K562 (cell line): Measurements from ENCODE around the gene ALB. TPM values are rescaled to one million over a fixed set of nuclear protein-coding genes. Genes with fewer than 3 reads are reported as not detected.

Experiments used
- ATAC-seq: fragments of 200-7000 bp; cut with Tn5 transposase; 3 replicates; pipeline ENCODE4 v1.9.1; 2020; ENCODE audit warnings: moderate library complexity
- BruUV-seq: library from RNA; stranded (reverse); fragments of 400-500 nt; replicated peaks from 2 replicates; lab custom pipeline; 2021; lab: Mats Ljungman, UMichigan
- CTCF ChIA-PET: fragments of 300-600 bp; formaldehyde crosslinking; extraction: SDS; loops from one replicate; lab custom pipeline; 2021; ENCODE audit warnings: low intra/inter-chr PET ratio; lab: Yijun Ruan, JAX
- POLR2A ChIA-PET: fragments of 300-600, 350-650 bp; sonication (Branson Sonifier 250); formaldehyde crosslinking; extraction: SDS; loops from one replicate; lab custom pipeline; 2021; ENCODE audit warnings: antibody characterized with exemption, inconsistent platforms; lab: Yijun Ruan, JAX
- DNase-seq, 4 experiments: peaks; one replicate each; pipeline versions ENCODE4 v3.0.0 to v3.0.0-alpha.2; 2011 to 2018; ENCODE audit warnings: low spot score in 3 of 4, mixed read lengths in 3 of 4; ENCODE audit errors: extremely low read depth in 1 of 4
- FAIRE-seq: peaks from 2 replicates; lab custom pipeline; 2011; peaks lifted over from hg19 to GRCh38; lab: Jason Lieb, UNC
- H2AFZ ChIP-seq: 2 replicates; pipeline ENCODE4 v1.6.0; 2011; ENCODE audit warnings: low read depth, low read length, control low read depth, inconsistent platforms
- H3K27ac ChIP-seq: fragments of 200-600 bp; 3 replicates; pipeline ENCODE4 v1.8.0; 2011; ENCODE audit warnings: low read depth, mild to moderate bottlenecking, control low read depth, inconsistent platforms, low read length, moderate library complexity, mixed read lengths; ENCODE audit errors: extremely low read depth
- H3K27me3 ChIP-seq, 2 experiments: fragments of 300-600 bp in 1 of 2; 2 replicates in 1 of 2; 3 replicates in 1 of 2; pipeline versions ENCODE4 v1.6.0 to v1.8.0; 2011; ENCODE audit warnings: inconsistent platforms in 2 of 2, low read length in 2 of 2, mild to moderate bottlenecking in 1 of 2, mixed read lengths in 1 of 2, moderate library complexity in 1 of 2; ENCODE audit not compliant: control insufficient read depth in 2 of 2, insufficient read depth in 2 of 2
- H3K36me3 ChIP-seq: fragments of 300-600 bp; 3 replicates; pipeline ENCODE4 v1.8.0; 2011; ENCODE audit warnings: mild to moderate bottlenecking, low read length, inconsistent platforms; ENCODE audit not compliant: control insufficient read depth, insufficient read depth
- H3K4me1 ChIP-seq, 2 experiments: fragments of 200-600 bp in 1 of 2; replicated peaks in 1 of 2; 2 replicates in 1 of 2; 3 replicates in 1 of 2; pipeline versions ENCODE4 v1.5.1 to v1.8.0; 2011; ENCODE audit warnings: inconsistent platforms in 2 of 2, low read length in 2 of 2, mild to moderate bottlenecking in 1 of 2, mixed read lengths in 1 of 2, moderate library complexity in 1 of 2; ENCODE audit not compliant: control insufficient read depth in 2 of 2, insufficient read depth in 2 of 2
- H3K4me2 ChIP-seq: 2 replicates; pipeline ENCODE4 v1.6.1; 2011; ENCODE audit warnings: low read length, control low read depth, inconsistent platforms, mixed read lengths; ENCODE audit not compliant: insufficient read depth
- H3K4me3 ChIP-seq: fragments of 200-600 bp; sonication (generic), shearing (Covaris generic); 2 replicates; pipeline ENCODE4 v1.5.1; 2016; ENCODE audit warnings: control low read depth, inconsistent platforms
- H3K79me2 ChIP-seq: fragments of 200-600 bp; 3 replicates; pipeline ENCODE4 v1.8.0; 2011; ENCODE audit warnings: low read length, inconsistent platforms; ENCODE audit not compliant: control insufficient read depth, insufficient read depth
- H3K9ac ChIP-seq, 2 experiments: 2 replicates each; pipeline versions ENCODE4 v1.6.0 to v1.6.1; 2011; ENCODE audit warnings: low read depth in 2 of 2, low read length in 2 of 2, control low read depth in 1 of 2, inconsistent platforms in 1 of 2, mild to moderate bottlenecking in 1 of 2, mixed read lengths in 1 of 2; ENCODE audit not compliant: insufficient read depth in 1 of 2
- H3K9me1 ChIP-seq: one replicate; pipeline ENCODE4 v1.6.0; 2011; ENCODE audit warnings: inconsistent platforms, mild to moderate bottlenecking, low read length, moderate library complexity; ENCODE audit not compliant: control insufficient read depth, insufficient read depth
- H3K9me3 ChIP-seq: replicated peaks from 2 replicates; pipeline ENCODE4 v1.5.1; 2011; ENCODE audit warnings: low read depth, low read length, inconsistent platforms; ENCODE audit not compliant: control insufficient read depth, insufficient read depth
- H4K20me1 ChIP-seq: replicated peaks from 2 replicates; pipeline ENCODE4 v1.6.1; 2011; ENCODE audit warnings: low read length, inconsistent platforms, mixed read lengths; ENCODE audit not compliant: control insufficient read depth, insufficient read depth
- ZNF398 ChIP-seq: fragments of 250-450 bp; sonication (Bioruptor Pico); IDR thresholded peaks from 2 replicates; pipeline ENCODE4 v1.8.0; 2021; ENCODE audit warnings: moderate library complexity, mild to moderate bottlenecking, inconsistent platforms
- ZNF589 ChIP-seq: fragments of 200-800 bp; sonication (Bioruptor generic); IDR thresholded peaks from 2 replicates; pipeline ENCODE4 v1.6.1; 2016; ENCODE audit warnings: low read depth, missing genetic modification characterization, missing compliant biosample characterization
- ZNF717 ChIP-seq: fragments of 250-450 bp; sonication (Bioruptor Pico); IDR thresholded peaks from 2 replicates; pipeline ENCODE4 v1.5.0; 2021
- ZNF778 ChIP-seq: fragments of 450-650 bp; formaldehyde crosslinking; IDR thresholded peaks from 2 replicates; pipeline ENCODE4 v1.4.0; 2020; ENCODE audit warnings: mild to moderate bottlenecking, moderate library complexity
- WGBS: fragments of 100-300 bp; shearing (Covaris generic); methylation state at CpG from one replicate; pipeline ENCODE4 v1.1.6; 2016; ENCODE audit warnings: low coverage, mixed read lengths; ENCODE audit not compliant: insufficient coverage; ENCODE audit errors: missing lambda C conversion rate; 5-methylcytosine and 5-hydroxymethylcytosine counted together
- in situ Hi-C: fragments of 300-500 bp; cut with MboI; formaldehyde crosslinking; loops from 4 replicates; pipeline ENCODE4 v1.15.0; 2018; ENCODE audit warnings: inconsistent platforms, mixed read lengths
- intact Hi-C: fragments of 100-400 bp; cut with micrococcal nuclease; formaldehyde crosslinking; loops from 2 replicates; pipeline ENCODE4 v1.14.2; 2022
- polyA plus RNA-seq, 8 experiments: library from polyadenylated mRNA; depleted of rRNA in 4 of 8; stranded (reverse) in 5 of 8; unstranded in 3 of 8; fragments of >200 nt; fragmentation: Nextera tagmentation in 2 of 8; fragmentation: Illumina TruSeq in 1 of 8; extraction: Ambion mirVana in 2 of 8; extraction: Trizol in 1 of 8; gene quantifications; 2 replicates each; pipeline versions ENCODE4 v1.2.1 to v1.2.3, GENCODE V29; 2011 to 2014; ENCODE audit warnings: inconsistent platforms in 1 of 8, missing spikeins in 1 of 8
- total RNA-seq, 7 experiments: library from RNA; depleted of rRNA in 6 of 7; stranded (reverse); fragments of >200 nt in 6 of 7; fragmentation: Illumina TruSeq in 2 of 7; extraction: Trizol in 2 of 7; gene quantifications; 2 replicates each; pipeline versions ENCODE4 v1.2.1 to v1.2.3, GENCODE V29; 2011 to 2021; ENCODE audit warnings: low replicate concordance in 1 of 7
- TF ChIP-seq, protein P1 (sequence below): fragments of 200-600 bp; sonication (generic); IDR thresholded peaks from one replicate; pipeline ENCODE4 v1.6.1; 2012; ENCODE audit warnings: mild to moderate bottlenecking, low read depth, low read length, inconsistent platforms

Gene ALB
- total and polyA plus RNA-seq, 9 of the 15 experiments (the other 6 are each of a cell fraction or from before 2014, with no cell fraction given), result 0.04 to 18.5 (median 0.20) TPM; not detected in 2

- ATAC-seq (no peak), FAIRE-seq (peak; percentile 6), DNase-seq (no peak)
- WGBS, result 30% methylated on average over 5 of the region's 5 CpGs
- H2AFZ ChIP-seq, result no peak overlapping the region
- no peak overlapping the region for H3K4me2 ChIP-seq
- no peaks in the 10 kb centered on the region for H4K20me1 ChIP-seq
- POLR2A ChIA-PET, result no interaction called here
- H3K9me3 ChIP-seq, result no peaks in the 10 kb centered on the region
- no peaks in the 10 kb centered on the region for H3K79me2 ChIP-seq
- H3K9ac ChIP-seq, result no peak overlapping the region
- no peaks in the 10 kb centered on the region for H3K27me3 ChIP-seq
- H3K4me1 ChIP-seq, result no peaks in the 10 kb centered on the region
- intact Hi-C loops, result no loop called here
- no peak overlapping the region for H3K27ac ChIP-seq
- BruUV-seq, result no TSS peak
- H3K36me3 ChIP-seq, result no peaks in the 10 kb centered on the region
- H3K9me1 ChIP-seq, result no peaks in the 10 kb centered on the region
- no peak overlapping the region for H3K4me3 ChIP-seq
- CTCF ChIA-PET, result no interaction called here
- in situ Hi-C loops, result no loop called here
- TF ChIP-seq, protein P1, sequence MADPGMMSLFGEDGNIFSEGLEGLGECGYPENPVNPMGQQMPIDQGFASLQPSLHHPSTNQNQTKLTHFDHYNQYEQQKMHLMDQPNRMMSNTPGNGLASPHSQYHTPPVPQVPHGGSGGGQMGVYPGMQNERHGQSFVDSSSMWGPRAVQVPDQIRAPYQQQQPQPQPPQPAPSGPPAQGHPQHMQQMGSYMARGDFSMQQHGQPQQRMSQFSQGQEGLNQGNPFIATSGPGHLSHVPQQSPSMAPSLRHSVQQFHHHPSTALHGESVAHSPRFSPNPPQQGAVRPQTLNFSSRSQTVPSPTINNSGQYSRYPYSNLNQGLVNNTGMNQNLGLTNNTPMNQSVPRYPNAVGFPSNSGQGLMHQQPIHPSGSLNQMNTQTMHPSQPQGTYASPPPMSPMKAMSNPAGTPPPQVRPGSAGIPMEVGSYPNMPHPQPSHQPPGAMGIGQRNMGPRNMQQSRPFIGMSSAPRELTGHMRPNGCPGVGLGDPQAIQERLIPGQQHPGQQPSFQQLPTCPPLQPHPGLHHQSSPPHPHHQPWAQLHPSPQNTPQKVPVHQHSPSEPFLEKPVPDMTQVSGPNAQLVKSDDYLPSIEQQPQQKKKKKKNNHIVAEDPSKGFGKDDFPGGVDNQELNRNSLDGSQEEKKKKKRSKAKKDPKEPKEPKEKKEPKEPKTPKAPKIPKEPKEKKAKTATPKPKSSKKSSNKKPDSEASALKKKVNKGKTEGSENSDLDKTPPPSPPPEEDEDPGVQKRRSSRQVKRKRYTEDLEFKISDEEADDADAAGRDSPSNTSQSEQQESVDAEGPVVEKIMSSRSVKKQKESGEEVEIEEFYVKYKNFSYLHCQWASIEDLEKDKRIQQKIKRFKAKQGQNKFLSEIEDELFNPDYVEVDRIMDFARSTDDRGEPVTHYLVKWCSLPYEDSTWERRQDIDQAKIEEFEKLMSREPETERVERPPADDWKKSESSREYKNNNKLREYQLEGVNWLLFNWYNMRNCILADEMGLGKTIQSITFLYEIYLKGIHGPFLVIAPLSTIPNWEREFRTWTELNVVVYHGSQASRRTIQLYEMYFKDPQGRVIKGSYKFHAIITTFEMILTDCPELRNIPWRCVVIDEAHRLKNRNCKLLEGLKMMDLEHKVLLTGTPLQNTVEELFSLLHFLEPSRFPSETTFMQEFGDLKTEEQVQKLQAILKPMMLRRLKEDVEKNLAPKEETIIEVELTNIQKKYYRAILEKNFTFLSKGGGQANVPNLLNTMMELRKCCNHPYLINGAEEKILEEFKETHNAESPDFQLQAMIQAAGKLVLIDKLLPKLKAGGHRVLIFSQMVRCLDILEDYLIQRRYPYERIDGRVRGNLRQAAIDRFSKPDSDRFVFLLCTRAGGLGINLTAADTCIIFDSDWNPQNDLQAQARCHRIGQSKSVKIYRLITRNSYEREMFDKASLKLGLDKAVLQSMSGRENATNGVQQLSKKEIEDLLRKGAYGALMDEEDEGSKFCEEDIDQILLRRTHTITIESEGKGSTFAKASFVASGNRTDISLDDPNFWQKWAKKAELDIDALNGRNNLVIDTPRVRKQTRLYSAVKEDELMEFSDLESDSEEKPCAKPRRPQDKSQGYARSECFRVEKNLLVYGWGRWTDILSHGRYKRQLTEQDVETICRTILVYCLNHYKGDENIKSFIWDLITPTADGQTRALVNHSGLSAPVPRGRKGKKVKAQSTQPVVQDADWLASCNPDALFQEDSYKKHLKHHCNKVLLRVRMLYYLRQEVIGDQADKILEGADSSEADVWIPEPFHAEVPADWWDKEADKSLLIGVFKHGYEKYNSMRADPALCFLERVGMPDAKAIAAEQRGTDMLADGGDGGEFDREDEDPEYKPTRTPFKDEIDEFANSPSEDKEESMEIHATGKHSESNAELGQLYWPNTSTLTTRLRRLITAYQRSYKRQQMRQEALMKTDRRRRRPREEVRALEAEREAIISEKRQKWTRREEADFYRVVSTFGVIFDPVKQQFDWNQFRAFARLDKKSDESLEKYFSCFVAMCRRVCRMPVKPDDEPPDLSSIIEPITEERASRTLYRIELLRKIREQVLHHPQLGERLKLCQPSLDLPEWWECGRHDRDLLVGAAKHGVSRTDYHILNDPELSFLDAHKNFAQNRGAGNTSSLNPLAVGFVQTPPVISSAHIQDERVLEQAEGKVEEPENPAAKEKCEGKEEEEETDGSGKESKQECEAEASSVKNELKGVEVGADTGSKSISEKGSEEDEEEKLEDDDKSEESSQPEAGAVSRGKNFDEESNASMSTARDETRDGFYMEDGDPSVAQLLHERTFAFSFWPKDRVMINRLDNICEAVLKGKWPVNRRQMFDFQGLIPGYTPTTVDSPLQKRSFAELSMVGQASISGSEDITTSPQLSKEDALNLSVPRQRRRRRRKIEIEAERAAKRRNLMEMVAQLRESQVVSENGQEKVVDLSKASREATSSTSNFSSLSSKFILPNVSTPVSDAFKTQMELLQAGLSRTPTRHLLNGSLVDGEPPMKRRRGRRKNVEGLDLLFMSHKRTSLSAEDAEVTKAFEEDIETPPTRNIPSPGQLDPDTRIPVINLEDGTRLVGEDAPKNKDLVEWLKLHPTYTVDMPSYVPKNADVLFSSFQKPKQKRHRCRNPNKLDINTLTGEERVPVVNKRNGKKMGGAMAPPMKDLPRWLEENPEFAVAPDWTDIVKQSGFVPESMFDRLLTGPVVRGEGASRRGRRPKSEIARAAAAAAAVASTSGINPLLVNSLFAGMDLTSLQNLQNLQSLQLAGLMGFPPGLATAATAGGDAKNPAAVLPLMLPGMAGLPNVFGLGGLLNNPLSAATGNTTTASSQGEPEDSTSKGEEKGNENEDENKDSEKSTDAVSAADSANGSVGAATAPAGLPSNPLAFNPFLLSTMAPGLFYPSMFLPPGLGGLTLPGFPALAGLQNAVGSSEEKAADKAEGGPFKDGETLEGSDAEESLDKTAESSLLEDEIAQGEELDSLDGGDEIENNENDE, result no peak
- no peak for TF ChIP-seq ZNF398 (CRISPR knock-in tag)
- no peak for TF ChIP-seq ZNF778 (CRISPR knock-in tag)
- TF ChIP-seq ZNF717, result no peak
- no peak for TF ChIP-seq ZNF589 (CRISPR knock-in tag)
These were observed 6.8 kb upstream of the ALB start for GRCh38 chr4:73396993-73397972.
